Central memory CD8-positive, alpha-beta T cell (primary cell): ENCODE results near the gene SIT1.

Source experiments
- ATAC-seq: fragments of 150-1000 bp; cut with Tn5 transposase; replicated peaks from 2 replicates; pipeline ENCODE4 v1.10.0; 2022; ENCODE audit warnings: mild to moderate bottlenecking, moderate FRiP score, moderate number of reproducible peaks; ENCODE audit not compliant: poor library complexity, severe bottlenecking; ENCODE audit errors: extremely low read depth
- DNase-seq, 2 donors: peaks; one replicate each; pipeline ENCODE4 v3.0.0; 2021; ENCODE audit warnings: low spot score in 2 of 2
- H3K27ac Mint-ChIP-seq: one replicate; pipeline ENCODE4 v1.8.0; 2022; ENCODE audit warnings: low read depth, mild to moderate bottlenecking, moderate library complexity, mixed read lengths
- H3K27me3 Mint-ChIP-seq: one replicate; pipeline ENCODE4 v1.8.0; 2022; ENCODE audit warnings: mixed read lengths
- H3K36me3 Mint-ChIP-seq: one replicate; pipeline ENCODE4 v1.8.0; 2022; ENCODE audit warnings: mild to moderate bottlenecking, moderate library complexity, mixed read lengths; ENCODE audit not compliant: insufficient read depth
- H3K4me1 Mint-ChIP-seq: one replicate; pipeline ENCODE4 v1.8.0; 2022; ENCODE audit warnings: mixed read lengths
- H3K4me3 Mint-ChIP-seq: one replicate; pipeline ENCODE4 v1.8.0; 2022; ENCODE audit warnings: mild to moderate bottlenecking, moderate library complexity, mixed read lengths
- H3K9me3 Mint-ChIP-seq: one replicate; pipeline ENCODE4 v1.8.0; 2022; ENCODE audit warnings: mixed read lengths

The SIT1 gene

GRCh38 chr9:35604578-35605350, 46.0 kb downstream of the SIT1 start, which contains the start of gene TESK1:
TSS of gene TESK1 (plus strand) at chr9:35605262. CDS start at chr9:35605620, 358 bp downstream.
- DNase-seq (peak; percentile 56 to 64), ATAC-seq (peak; percentile 29)
- H3K27me3 Mint-ChIP-seq: no peaks in the 10 kb centered on the region
- H3K9me3 Mint-ChIP-seq: no peaks in the 10 kb centered on the region
- H3K4me3 Mint-ChIP-seq: peak within 1 kb of the TSS; percentile 96
- peak within 1 kb of the TSS; percentile 97 for H3K27ac Mint-ChIP-seq
- H3K36me3 Mint-ChIP-seq: peaks cover 11% of the 10 kb centered on the region
- peaks cover 44% of the 10 kb centered on the region for H3K4me1 Mint-ChIP-seq

GRCh38 chr9:35603986-35604577, 46.6 kb downstream of the SIT1 start:
- H3K27me3 Mint-ChIP-seq: no peaks in the 10 kb centered on the region
- peak overlapping the region; percentile 97 for H3K27ac Mint-ChIP-seq
- peak; percentile 96 to 99 for DNase-seq
- H3K9me3 Mint-ChIP-seq: no peaks in the 10 kb centered on the region
- peaks cover 11% of the 10 kb centered on the region for H3K36me3 Mint-ChIP-seq
- ATAC-seq: peak; percentile 90
- H3K4me1 Mint-ChIP-seq: peaks cover 44% of the 10 kb centered on the region
- peak overlapping the region; percentile 96 for H3K4me3 Mint-ChIP-seq

- ATAC-seq: no peak
- H3K4me3 Mint-ChIP-seq: peak overlapping the region; percentile 96
- no peaks in the 10 kb centered on the region for H3K9me3 Mint-ChIP-seq
- H3K27me3 Mint-ChIP-seq: no peaks in the 10 kb centered on the region
- H3K4me1 Mint-ChIP-seq: peaks cover 44% of the 10 kb centered on the region
- peak overlapping the region; percentile 97 for H3K27ac Mint-ChIP-seq
- no peak for DNase-seq
- H3K36me3 Mint-ChIP-seq: peaks cover 11% of the 10 kb centered on the region
Observed at GRCh38 chr9:35603506-35603985, 47.2 kb downstream of the SIT1 start.

- ATAC-seq (no peak), DNase-seq (no peak)
- Mint-ChIP-seq H3K36me3 (peaks cover 9% of the 10 kb centered on the region), H3K9me3 (no peaks in the 10 kb centered on the region), H3K27me3 (no peaks in the 10 kb centered on the region), H3K4me3 (no peak overlapping the region), H3K4me1 (peaks cover 17% of the 10 kb centered on the region), H3K27ac (no peak overlapping the region)
Observed at GRCh38 chr9:35599763-35600604, 50.7 kb downstream of the SIT1 start.
